Activated T-cell treated with anti-CD3 and anti-CD28 coated beads for 4 hours (primary cell): ENCODE measurements around the gene ARIH1.
"Not testable (repeated sequence)": the region's sequence is repeated elsewhere in the genome, so short reads cannot be mapped to it uniquely, and the experiment has no call there.

ENCODE experiments used
- DNase-seq: peaks from one replicate; pipeline ENCODE4 v3.0.0-alpha.2; 2020

Gene ARIH1

DNA sequence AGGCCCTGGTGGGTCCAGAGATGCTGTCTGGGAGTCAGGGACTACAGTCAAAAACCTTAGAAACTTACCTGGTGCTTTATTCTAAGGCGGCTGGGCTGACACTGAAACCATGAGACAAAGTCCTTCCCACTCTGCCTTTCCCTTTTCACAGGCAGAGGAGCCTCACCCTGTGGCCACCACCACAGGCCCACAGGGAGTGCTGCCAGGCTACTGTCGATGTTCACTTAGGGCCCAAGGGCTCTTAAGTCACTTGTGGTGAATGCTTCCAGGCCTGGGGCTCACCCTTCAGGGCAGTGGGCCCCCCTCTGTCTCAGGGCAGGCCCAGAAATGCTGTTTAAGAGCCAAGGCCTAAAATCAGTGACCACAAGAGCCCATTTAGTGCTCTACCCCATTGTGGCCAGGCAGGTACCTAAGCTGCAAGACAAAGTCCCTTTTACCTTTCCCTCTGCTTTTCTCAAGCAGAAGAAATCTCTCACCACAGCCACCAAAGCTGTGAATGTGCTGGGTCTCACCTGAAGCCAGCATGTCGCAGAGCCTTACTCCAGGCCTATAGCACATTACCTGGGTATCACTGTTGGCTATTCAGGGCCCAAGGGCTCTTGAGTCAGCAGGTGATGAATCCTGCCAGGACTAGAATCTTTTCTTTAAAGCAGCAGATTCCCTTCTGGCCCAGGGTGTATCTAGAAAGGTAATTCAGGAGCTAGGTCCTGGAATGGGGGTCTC, 140.8 kb downstream of the ARIH1 start:
- DNase-seq, result no peak

GRCh38 chr15:72615533-72616233, 141.6 kb downstream of the ARIH1 start:
- not testable (repeated sequence) for DNase-seq

GRCh38 chr15:72616491-72617210, 142.5 kb downstream of the ARIH1 start:
- DNase-seq, result no peak

DNA sequence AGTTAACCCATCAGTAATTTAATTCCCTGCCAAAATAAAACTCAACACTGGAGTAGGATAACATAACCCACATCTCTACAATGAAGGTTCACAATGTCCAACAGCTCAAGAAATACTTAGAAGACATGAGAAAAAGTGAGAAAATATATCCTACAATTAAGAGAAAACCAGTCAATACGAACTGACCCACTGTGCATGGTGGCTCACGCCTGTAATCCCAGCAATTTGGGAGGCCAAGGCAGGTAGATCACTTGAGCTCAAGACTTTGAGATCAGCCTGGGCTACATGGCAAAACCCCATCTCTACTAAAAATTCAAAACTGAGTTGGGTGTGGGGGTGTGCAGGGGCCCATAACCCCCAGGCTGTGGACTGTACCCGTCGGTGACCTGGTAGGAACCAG, 149.7 kb downstream of the ARIH1 start:
- DNase-seq, result not testable (repeated sequence)

DNA sequence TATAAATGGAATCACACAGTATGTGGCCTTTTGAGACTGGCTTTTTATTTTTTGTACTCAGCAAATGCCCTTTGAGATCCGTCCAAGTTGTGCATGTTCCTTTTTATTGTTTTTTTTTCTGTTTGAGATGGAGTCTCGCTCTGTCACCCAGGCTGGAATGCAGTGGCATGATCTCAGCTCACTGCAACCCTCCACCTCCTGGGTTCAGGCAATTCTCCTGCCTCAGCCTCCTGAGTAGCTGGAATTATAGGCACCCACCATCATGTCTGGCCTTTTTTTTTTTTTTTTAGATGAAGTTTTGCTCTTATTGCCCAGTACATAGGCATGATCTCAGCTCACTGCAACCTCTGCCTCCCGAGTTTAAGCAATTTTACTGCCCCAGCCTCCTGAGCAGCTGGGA, 152.0 kb downstream of the ARIH1 start:
- DNase-seq, result not testable (repeated sequence)

- not testable (repeated sequence) for DNase-seq
Observed at GRCh38 chr15:72628249-72629067, 154.3 kb downstream of the ARIH1 start.

GRCh38 chr15:72629068-72629570, 155.0 kb downstream of the ARIH1 start:
- DNase-seq, result not testable (repeated sequence)

DNA sequence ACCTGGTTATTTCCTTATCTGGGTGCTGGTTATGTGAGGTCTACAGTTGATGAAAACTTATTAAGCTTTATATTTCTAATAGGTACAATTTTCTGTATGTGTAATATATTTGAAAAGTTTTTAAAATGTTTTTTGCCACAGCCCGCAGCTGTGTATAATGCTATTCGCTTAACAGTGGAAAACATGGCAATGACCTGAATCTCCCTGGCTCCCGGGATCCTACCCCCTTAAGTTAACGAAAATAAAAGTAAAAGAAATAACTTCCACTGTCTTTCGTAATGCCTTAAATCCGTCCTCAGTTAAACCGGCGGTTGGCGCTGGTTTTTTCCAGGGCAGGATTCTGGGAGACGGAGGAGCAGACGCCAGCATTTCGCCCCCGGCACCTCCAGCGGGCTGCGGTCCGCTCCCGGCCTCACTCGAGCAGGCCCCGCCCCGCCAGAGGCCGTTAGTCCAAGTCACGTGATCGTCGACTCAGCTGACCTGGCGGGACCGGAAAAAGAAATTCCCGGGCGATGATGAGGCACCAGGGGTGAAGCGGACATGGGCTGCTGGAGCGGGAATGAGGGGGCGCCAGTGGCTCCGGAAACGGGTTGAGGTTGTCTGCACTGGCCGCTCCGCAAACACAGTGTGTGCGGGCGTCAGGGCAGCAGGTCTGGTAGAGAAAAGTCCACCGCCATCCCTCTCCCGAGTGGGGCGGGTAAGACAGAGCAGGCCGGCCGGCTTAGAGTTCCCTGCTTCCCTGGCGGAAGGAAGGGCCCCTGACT, 162.6 kb downstream of the ARIH1 start:
- not testable (repeated sequence) for DNase-seq

- not testable (repeated sequence) for DNase-seq
Observed at GRCh38 chr15:72639759-72640483, 165.8 kb downstream of the ARIH1 start.

DNA sequence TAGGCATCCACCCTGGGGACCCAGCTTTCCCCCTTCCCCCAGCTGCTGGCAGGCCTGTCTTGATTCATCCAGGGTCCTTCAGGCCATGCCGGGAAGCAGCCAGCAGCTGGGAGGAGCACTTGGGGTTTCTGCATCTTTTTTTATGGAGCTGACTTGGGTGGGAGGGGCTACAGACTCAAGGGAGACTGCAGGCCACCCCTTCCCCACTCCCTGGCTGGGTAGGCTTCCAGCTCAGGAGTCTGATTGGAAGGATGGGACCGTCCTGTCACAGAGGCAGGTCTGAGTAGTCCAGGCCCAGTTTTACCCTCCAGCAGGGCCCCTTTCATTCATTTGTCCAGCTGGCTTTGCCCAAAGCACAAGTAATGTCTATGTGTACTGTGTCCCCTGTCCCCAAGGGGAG, 168.1 kb downstream of the ARIH1 start:
- not testable (repeated sequence) for DNase-seq

DNA sequence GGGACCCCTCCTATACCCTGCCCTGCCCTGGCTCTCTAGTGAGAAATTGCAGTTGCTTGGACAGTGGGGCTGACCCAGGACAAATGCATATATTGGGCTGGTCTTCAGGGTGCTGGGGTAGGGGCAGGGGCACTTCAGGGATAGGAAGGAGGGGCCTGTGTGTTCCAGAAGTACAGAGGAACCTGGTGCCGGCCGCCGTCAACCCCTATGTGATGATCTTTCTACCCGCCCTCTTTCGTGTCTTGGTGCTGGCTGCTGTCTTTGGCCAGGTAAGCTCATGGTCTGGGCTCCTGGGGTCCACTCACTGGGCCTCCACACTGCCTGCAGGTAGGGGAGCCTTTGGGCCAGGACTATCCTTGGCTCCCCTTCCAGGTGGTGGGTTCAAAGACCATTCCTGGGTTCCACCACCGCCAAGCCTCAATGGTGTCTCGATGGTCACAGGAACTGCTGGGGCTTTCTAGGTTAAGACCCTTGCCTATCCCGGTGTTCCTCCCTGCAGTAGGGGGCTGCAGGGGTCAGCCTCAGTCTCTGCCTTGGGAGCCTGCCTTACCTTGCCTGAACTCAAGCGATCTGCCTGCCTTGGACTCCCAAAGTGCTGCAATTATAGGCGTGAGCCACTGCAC, 174.6 kb downstream of the ARIH1 start:
- DNase-seq, result not testable (repeated sequence)
